Suprapubic skin (tissue), 4 donors: ENCODE data around the gene DPM2.

Experiments
- EP300 ChIP-seq: sonication (generic); formaldehyde crosslinking; IDR thresholded peaks from one replicate; pipeline ENCODE4 v1.6.1; 2017; ENCODE audit warnings: antibody characterized with exemption
- POLR2A ChIP-seq, 2 donors: fragments of 450-650 bp; IDR thresholded peaks; one replicate each; pipeline ENCODE4 v1.6.1; 2017; ENCODE audit warnings: antibody characterized with exemption in 2 of 2, mild to moderate bottlenecking in 2 of 2, moderate library complexity in 2 of 2
- POLR2AphosphoS5 ChIP-seq, 3 donors: sonication (generic); formaldehyde crosslinking; IDR thresholded peaks; one replicate each; pipeline ENCODE4 v1.6.1; 2017; ENCODE audit warnings: antibody characterized with exemption in 3 of 3
- TF ChIP-seq, protein P1 (sequence below), 2 donors: fragments of 200-600 bp in 1 of 2; fragments of 450-650 bp in 1 of 2; sonication (generic) in 1 of 2; IDR thresholded peaks; one replicate each; pipeline ENCODE4 v1.5.1; 2016 to 2019; ENCODE audit warnings: antibody characterized with exemption in 2 of 2, mild to moderate bottlenecking in 1 of 2, moderate library complexity in 1 of 2

DNA sequence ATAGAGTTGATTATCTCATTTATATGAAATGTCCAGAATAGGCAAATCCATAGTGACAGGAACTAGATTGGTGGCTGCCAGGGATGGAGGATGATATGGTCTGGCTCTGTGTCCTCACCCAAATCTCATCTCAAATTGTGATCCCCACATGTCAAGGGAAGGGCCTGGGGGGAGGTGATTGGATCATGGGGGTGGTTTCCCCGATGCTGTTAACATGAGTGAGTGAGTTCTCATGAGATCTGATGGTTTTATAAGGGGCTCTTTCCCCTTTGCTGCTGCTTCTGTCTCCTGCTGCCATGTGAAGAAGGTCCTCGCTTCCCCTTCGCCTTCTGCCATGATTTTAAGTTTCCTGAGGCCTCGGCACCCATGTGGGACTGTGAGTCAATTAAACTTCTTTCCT lies 21.7 kb upstream of the DPM2 start:
- TF ChIP-seq POLR2AphosphoS5 (IDR thresholded peaks at IDR 0.05) (no peak), EP300 (no peak), POLR2A (IDR thresholded peaks at IDR 0.05) (no peak)
- TF ChIP-seq, protein P1, sequence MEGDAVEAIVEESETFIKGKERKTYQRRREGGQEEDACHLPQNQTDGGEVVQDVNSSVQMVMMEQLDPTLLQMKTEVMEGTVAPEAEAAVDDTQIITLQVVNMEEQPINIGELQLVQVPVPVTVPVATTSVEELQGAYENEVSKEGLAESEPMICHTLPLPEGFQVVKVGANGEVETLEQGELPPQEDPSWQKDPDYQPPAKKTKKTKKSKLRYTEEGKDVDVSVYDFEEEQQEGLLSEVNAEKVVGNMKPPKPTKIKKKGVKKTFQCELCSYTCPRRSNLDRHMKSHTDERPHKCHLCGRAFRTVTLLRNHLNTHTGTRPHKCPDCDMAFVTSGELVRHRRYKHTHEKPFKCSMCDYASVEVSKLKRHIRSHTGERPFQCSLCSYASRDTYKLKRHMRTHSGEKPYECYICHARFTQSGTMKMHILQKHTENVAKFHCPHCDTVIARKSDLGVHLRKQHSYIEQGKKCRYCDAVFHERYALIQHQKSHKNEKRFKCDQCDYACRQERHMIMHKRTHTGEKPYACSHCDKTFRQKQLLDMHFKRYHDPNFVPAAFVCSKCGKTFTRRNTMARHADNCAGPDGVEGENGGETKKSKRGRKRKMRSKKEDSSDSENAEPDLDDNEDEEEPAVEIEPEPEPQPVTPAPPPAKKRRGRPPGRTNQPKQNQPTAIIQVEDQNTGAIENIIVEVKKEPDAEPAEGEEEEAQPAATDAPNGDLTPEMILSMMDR (IDR thresholded peaks at IDR 0.05): no peak
